ENCODE measurements around the gene SIK2. TPM values are rescaled to one million over a fixed set of nuclear protein-coding genes. Genes with fewer than 3 reads are reported as not detected.

SIK2 gene
- total RNA-seq, 1 donor from 2014 or later: 14.3 TPM

- Mint-ChIP-seq H3K36me3 (ENCODE audit: low read depth, unreplicated experiment) (no peaks in the 10 kb centered on the region), H3K9me3 (ENCODE audit: unreplicated experiment) (no peaks in the 10 kb centered on the region), H3K4me3 (ENCODE audit: unreplicated experiment) (no peak overlapping the region), H3K27ac (ENCODE audit: unreplicated experiment) (no peak overlapping the region), H3K27me3 (ENCODE audit: low read depth, unreplicated experiment) (no peaks in the 10 kb centered on the region), H3K4me1 (ENCODE audit: low read depth, unreplicated experiment) (peaks cover 3% of the 10 kb centered on the region)
- Histone ChIP-seq H3K27ac (ENCODE audit: low read depth, low read length) (no peak overlapping the region), H3K9ac (ENCODE audit: low read length) (no peak overlapping the region), H3K36me3 (ENCODE audit: insufficient read depth, low read length) (no peaks in the 10 kb centered on the region), H3K9me3 (ENCODE audit: insufficient read depth, low read depth, low read length) (no peaks in the 10 kb centered on the region), H4K20me1 (ENCODE audit: insufficient read depth, low read length) (no peaks in the 10 kb centered on the region), H2AFZ (ENCODE audit: low read depth, low read length) (no peak overlapping the region), H3K27me3 (ENCODE audit: insufficient read depth, low read length) (no peaks in the 10 kb centered on the region), H3K4me2 (ENCODE audit: low read length) (no peak overlapping the region), H3K4me3 (ENCODE audit: insufficient read depth, low read depth, low read length) (no peak overlapping the region), H3K4me1 (ENCODE audit: insufficient read depth, low read length) (no peaks in the 10 kb centered on the region), H3K79me2 (ENCODE audit: insufficient read depth, low read length) (no peaks in the 10 kb centered on the region)
- peak; percentile 54 for DNase-seq (ENCODE audit: low read depth)
- FAIRE-seq: peak; percentile 56
- TF ChIP-seq EZH2 (IDR thresholded peaks at IDR 0.05; ENCODE audit: insufficient read depth, low read length) (no peak), CTCF (IDR thresholded peaks at IDR 0.05; ENCODE audit: insufficient read depth, low read depth, low read length) (peak; percentile 85)
Observed at GRCh38 chr11:111777094-111778046, 175.1 kb downstream of the SIK2 start.

GRCh38 chr11:111778047-111778558, 175.9 kb downstream of the SIK2 start:
- no peak for FAIRE-seq
- no peak overlapping the region for H3K4me3 Mint-ChIP-seq (ENCODE audit: unreplicated experiment)
- H3K9ac ChIP-seq (ENCODE audit: low read length): no peak overlapping the region
- H3K27me3 Mint-ChIP-seq (ENCODE audit: low read depth, unreplicated experiment): no peaks in the 10 kb centered on the region
- no peaks in the 10 kb centered on the region for H4K20me1 ChIP-seq (ENCODE audit: insufficient read depth, low read length)
- no peak overlapping the region for H3K27ac ChIP-seq (ENCODE audit: low read depth, low read length)
- H3K79me2 ChIP-seq (ENCODE audit: insufficient read depth, low read length): no peaks in the 10 kb centered on the region
- no peaks in the 10 kb centered on the region for H3K9me3 ChIP-seq (ENCODE audit: insufficient read depth, low read depth, low read length)
- H3K36me3 Mint-ChIP-seq (ENCODE audit: low read depth, unreplicated experiment): no peaks in the 10 kb centered on the region
- no peak for DNase-seq (ENCODE audit: low read depth)
- no peak overlapping the region for H3K4me2 ChIP-seq (ENCODE audit: low read length)
- no peaks in the 10 kb centered on the region for H3K4me1 ChIP-seq (ENCODE audit: insufficient read depth, low read length)
- H3K27me3 ChIP-seq (ENCODE audit: insufficient read depth, low read length): no peaks in the 10 kb centered on the region
- no peaks in the 10 kb centered on the region for H3K36me3 ChIP-seq (ENCODE audit: insufficient read depth, low read length)
- no peak overlapping the region for H3K4me3 ChIP-seq (ENCODE audit: insufficient read depth, low read depth, low read length)
- no peak overlapping the region for H2AFZ ChIP-seq (ENCODE audit: low read depth, low read length)
- H3K27ac Mint-ChIP-seq (ENCODE audit: unreplicated experiment): no peak overlapping the region
- H3K9me3 Mint-ChIP-seq (ENCODE audit: unreplicated experiment): no peaks in the 10 kb centered on the region
- peaks cover 3% of the 10 kb centered on the region for H3K4me1 Mint-ChIP-seq (ENCODE audit: low read depth, unreplicated experiment)
- TF ChIP-seq CTCF (IDR thresholded peaks at IDR 0.05; ENCODE audit: insufficient read depth, low read depth, low read length) (no peak), EZH2 (IDR thresholded peaks at IDR 0.05; ENCODE audit: insufficient read depth, low read length) (no peak)

DNA sequence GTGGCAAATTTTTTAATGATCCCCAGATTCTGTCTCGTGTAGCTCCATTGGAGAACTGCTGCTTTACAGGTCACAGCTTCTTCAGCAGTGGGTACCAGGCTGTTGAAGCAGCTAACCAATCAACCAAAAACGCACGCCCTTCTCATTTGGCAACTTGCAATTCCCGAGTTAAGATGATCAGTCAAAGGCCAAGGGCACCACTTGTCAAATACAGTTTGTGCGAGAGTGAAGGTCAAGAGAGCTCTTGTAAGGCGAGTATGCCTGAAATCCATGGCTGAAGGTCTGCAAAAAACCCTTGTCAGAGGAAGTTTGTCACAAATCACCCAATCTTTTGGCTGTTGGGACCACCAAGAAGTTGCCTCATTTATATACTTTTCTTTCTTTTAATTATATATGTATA, 176.9 kb downstream of the SIK2 start:
- Histone ChIP-seq H4K20me1 (ENCODE audit: insufficient read depth, low read length) (no peaks in the 10 kb centered on the region), H3K79me2 (ENCODE audit: insufficient read depth, low read length) (no peaks in the 10 kb centered on the region), H3K9ac (ENCODE audit: low read length) (no peak overlapping the region), H3K36me3 (ENCODE audit: insufficient read depth, low read length) (no peaks in the 10 kb centered on the region), H3K9me3 (ENCODE audit: insufficient read depth, low read depth, low read length) (no peaks in the 10 kb centered on the region), H3K27me3 (ENCODE audit: insufficient read depth, low read length) (no peaks in the 10 kb centered on the region), H3K4me2 (ENCODE audit: low read length) (no peak overlapping the region), H3K4me1 (ENCODE audit: insufficient read depth, low read length) (no peaks in the 10 kb centered on the region), H3K27ac (ENCODE audit: low read depth, low read length) (no peak overlapping the region), H2AFZ (ENCODE audit: low read depth, low read length) (no peak overlapping the region), H3K4me3 (ENCODE audit: insufficient read depth, low read depth, low read length) (no peak overlapping the region)
- Mint-ChIP-seq H3K27ac (ENCODE audit: unreplicated experiment) (no peak overlapping the region), H3K9me3 (ENCODE audit: unreplicated experiment) (no peaks in the 10 kb centered on the region), H3K36me3 (ENCODE audit: low read depth, unreplicated experiment) (no peaks in the 10 kb centered on the region), H3K27me3 (ENCODE audit: low read depth, unreplicated experiment) (no peaks in the 10 kb centered on the region), H3K4me3 (ENCODE audit: unreplicated experiment) (no peak overlapping the region), H3K4me1 (ENCODE audit: low read depth, unreplicated experiment) (peaks cover 3% of the 10 kb centered on the region)
- FAIRE-seq (no peak), DNase-seq (ENCODE audit: low read depth) (no peak)
- TF ChIP-seq EZH2 (IDR thresholded peaks at IDR 0.05; ENCODE audit: insufficient read depth, low read length) (no peak), CTCF (IDR thresholded peaks at IDR 0.05; ENCODE audit: insufficient read depth, low read depth, low read length) (no peak)
